Fibroblast of skin of abdomen (primary cell): ENCODE data around the gene ZNF664.
A peak's percentile ranks its signal among the peaks of the same experiment; 100 is the strongest.

Experiments
- DNase-seq: peaks from one replicate; pipeline ENCODE4 v3.0.0-alpha.2; 2013

Gene ZNF664

DNA sequence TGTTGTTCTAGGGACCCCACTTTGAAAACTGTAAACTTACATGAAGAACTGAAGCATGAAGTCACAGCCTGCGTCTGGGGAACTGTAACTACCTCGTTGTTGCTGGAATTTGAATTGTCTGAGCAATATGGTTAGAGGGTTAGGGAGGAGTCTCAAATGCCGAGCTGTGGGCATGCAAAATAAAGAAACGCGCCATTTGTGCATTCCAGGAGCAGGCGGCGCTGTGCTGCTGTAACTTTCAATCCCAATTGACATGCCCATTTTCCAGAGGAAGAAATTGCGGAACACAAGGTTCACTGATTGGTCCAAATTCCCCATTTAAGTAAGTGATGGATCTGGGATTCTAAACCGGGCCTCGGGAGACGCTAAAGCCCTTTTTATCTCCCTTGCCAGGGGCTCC is 61.3 kb downstream of the ZNF664 start:
- DNase-seq, result no peak

DNA sequence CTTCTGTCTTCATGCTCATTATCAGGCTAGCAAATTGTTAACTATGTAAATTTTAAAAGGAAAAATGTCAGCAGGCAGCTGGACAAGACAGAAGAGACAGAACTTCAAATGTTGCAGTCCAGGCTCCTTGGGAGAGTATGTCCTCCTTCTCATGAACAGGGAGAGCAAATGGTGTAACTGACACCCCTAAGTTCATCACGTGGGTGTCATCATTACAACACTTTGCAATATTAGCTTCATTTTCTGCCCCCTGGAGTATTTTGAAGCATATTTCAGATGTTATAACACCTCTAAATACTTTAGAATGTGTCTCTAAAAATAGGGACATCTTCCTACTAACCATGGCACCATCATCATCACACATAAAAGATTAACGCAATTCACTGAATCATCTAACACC is 62.1 kb downstream of the ZNF664 start:
- no peak for DNase-seq

DNA sequence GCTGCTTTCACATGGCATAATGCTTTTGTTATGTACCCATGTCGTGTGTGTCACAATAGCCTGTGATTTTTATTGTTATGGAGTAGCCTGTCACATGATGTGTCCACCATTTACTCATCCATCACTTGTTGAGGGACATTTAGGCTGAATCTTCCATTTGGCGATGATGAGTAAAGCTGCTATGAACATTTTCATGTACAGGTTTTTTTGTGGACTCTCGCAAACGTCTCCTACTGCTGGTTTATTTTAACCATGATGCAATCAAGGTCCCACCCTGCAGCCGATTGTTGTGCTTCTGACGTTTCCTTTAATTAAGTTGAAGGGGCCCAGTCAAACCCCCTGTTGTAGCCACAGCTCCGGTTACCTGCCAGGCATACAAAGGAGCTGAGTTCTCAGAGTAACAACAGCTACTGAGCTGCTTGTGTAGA is 63.2 kb downstream of the ZNF664 start:
- no peak for DNase-seq

DNA sequence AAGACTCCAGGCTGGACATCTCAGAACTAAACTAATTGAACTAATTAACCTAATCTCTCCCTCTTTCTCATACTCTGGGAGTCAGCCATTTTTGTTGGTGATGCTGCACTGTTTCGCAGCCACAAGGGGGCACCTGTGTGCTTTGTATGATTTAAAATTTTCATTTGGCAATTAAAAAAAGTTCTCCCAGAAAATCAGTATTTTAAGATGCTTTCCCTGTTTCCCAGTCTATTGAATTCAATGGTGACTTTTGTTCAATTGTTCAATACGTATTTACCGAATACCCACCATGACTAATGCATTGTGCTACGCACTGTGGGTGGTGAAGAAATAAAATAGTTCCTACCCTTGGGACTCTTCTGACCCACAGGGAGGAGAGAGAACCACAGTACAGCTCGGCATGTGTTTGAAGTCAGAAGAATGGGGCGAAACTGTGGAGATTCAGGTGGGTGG is 63.7 kb downstream of the ZNF664 start:
- DNase-seq, result peak; percentile 38

DNA sequence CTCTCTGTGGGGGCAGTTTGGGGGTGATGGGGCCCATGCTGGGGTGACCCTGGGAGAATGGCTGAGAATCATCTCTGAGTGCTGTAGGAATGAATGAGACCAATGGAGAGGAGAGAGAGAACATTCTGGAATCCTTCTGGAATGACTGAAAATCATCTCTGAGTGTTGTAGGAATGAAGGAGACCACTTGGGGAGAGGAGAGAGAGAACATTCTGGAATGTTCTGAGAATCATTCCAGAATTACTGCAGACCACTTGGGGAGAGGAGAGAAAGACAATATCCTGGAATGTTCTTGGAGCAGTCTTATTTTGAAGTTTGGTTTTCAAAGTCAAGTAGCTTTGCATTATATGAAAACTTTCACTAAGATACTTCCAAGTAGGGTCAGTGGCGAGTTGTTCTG is 64.3 kb downstream of the ZNF664 start:
- DNase-seq, result no peak

DNA sequence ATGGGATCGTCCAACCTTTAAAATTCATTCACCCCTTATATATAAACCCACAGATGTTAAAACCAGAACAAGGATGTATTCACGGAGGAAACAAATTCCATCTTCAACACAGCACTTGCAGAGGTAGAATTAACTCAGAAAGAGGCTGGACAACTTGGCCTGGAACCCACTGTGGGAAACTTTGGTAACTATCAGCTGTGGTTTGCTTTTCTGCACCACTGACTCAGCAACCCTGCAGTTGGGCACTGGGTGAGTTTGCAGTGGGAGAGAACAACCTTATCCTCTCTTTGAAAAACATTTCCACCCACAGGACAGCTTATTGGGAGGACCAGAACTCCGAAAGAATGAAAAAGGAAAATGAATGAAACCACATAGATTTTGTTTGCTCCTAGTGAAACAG is 66.3 kb downstream of the ZNF664 start:
- no peak for DNase-seq

DNA sequence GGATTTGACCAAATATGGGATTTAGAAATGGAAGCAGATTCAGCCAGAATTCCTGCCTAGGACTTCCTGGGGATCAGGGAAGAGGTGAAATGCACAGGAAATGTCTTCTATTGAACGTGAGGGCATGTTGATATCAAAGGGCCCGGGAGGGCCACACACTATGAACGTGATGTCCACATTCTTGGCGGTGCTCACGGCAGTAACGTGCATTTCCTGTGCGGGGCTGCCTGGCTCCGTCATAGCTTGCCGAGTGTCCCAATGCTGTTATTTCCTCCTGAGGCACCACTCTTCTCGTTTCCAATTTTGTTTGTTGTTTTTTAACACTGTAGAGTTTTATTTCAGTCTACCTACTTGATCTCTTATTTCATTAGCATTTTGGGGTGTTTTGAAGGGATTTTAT is 67.3 kb downstream of the ZNF664 start:
- DNase-seq, result no peak

DNA sequence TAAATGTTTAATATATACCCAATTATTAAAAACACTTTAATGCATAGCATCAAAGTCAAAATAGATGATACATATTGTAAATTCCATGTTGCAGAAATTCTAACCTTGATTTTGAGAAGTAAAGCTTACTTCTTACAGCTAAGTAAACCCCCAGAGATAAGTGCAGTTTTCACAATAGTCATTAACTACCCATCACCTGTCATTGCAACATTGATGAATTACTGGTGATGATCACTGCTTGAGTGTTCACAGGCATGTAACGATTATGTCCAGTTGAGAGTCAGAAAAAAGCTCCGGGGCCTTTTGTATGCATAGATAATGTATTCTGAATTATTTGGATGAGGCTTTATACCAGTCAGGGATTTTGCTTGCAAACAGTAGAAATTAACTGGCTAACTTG is 67.7 kb downstream of the ZNF664 start:
- no peak for DNase-seq

DNA sequence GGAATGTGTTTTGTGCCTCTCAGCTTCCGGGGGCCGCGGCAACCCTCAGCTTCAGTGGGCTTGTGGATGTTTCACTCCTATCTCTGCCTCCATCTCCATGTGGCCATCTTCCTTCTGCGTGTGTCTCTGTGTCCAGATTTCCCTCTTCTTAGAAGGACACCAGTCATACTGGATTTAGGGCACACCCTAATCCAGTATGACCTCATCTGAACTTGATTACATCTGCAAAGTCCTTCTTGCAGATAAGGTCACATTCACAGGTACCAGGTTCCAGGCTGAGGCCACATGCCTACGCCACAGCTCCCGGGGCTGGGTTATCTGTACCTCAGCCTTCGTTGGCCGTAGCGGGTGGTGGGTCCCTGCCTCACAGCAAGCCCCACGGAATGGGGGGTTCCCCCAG is 68.9 kb downstream of the ZNF664 start:
- DNase-seq, result no peak

DNA sequence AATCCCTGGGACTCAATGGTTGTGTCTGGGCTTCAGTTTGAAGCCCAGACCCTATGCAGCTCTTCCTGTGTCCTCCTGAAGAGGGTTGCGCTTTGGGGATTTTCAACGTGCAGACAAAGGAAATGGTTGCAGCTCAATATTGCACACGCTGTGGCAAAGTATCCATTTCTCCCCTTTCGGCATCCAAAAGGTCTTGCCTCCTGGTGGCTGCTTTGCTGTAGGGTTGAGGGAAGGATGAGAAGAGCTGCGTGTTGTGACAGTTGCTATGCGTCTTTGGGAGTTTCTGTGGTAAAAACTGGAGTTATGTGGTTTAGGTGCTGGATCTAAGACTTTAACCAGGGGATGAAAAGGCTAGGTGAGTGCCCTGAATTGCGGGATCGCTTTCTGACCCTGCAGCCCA is 71.0 kb downstream of the ZNF664 start:
- no peak for DNase-seq

DNA sequence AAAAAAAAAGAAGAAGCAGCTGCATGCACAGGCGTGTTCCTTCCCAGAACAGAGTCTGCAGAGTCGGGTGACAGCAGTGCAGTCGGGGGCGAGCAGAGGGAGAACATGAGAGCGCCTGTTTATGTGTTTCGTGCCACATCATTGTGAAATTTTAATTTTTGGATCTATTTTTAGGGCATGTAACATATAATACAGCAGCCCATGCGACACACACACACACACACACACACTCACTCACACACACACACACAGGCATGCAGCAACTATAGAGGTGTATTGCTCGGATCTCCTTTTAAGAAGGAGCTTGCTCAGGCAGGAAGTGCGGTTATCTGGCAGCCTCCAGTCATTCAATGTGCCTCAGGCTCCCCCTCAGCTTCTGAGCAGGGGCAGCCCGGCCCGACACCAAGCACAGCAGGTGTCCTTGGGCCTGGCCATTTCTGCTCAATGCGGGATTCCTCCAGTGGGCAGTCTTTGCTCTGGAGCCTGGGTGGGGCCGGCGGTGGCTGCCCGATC is 71.8 kb downstream of the ZNF664 start:
- DNase-seq, result no peak

DNA sequence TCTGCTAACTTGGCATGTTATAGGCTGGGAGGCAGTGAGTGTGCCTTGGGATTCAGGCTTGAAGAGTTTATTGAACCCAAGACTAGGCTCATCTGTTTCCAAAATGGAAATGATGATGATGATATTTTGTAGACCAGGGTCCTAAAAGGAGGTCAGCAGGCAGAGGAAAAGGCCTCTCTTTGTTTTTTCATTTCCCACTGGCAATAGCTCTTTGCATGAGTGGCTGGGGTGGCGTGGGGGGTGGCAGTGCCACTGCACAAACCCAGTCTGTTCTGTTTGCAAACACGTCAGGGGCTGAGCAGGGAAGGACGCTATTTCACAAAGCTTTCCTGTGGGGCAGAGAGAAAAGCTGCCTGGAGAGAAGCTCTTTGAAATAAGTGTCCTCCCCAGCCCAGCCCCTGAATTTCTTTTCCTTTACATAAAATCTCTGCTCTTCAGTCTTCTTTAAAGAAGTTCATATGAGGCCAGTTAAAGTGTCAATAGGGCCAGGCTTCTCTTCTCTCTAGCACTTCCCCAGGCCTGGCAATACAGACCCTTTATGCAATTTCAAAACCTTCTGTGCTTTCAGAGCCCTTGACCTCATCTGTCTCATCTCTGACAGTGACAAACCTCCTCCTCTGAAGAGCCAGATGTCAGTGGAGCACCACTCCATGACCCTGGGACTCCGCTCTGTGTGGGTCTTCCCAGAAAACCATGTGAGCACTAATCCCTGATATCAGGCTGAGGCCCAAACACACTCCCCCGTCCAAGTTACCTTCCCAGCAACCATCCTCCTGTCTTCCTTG is 72.8 kb downstream of the ZNF664 start:
- DNase-seq, result no peak

DNA sequence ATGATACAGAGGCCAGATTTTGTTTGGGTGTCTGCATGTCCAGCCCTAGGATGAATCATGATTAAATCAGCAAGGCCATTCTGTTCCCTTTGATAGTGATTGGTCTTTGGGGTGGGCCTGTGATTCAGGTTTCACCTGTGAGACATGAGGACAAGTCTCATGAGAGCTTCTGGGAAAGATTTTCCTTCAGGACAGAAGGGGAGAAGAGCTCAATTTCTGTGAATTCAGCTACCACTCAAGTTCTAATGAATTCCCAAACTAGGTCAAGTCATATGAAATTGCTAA is 73.4 kb downstream of the ZNF664 start:
- no peak for DNase-seq

DNA sequence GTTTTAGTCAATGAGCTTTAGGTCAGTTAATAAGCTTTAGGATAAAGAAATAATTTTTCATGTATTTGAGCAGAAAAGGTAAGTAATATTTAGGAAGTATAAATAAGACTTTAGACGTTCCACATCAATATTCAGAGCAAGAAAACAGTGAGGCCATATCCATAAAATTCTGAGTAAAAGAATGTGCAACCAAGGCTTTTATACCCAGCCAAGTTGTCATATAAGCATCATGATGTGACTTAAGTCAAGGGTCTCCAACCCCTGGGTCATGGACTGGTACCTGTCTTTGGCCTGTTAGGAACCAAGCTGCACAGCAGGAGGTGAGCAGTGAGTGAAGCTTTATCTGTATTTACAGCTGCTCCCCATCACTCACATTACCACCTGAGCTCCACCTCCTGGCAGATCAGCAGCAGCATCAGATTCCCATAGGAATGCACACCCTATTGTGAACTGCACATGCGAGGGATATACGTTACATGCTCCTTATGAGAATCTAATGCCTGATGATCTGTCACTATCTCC is 74.1 kb downstream of the ZNF664 start:
- DNase-seq, result no peak

DNA sequence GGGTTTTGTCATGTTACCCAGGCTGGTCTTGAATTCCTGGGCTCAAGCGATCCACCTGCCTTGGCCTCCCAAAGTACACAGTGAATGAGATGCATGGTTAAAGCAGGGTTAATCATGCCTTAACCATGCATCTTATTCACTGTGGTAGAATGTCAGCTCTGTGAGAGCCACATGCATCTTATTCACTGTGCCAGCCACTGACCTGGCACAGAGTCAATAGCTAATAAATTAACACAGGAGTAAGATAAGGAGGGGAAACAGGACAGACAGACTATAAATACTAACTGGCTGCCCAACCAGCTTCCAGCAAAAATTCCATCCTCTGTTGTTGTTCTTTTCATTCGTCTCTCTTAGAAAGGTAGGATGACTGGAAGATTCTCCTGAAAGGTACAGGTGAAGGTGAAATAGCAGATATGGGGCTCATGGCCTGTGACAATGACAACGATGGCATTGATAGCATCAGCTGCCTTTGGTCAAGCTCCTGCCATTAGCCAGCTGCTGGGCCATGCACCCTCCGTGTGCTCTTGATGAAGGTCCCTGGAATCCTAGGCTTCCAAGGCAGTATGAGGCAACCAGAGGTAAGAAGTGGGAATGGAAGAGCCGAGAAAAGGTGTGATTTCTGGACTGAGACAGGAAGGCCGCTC is 76.6 kb downstream of the ZNF664 start:
- DNase-seq, result no peak

DNA sequence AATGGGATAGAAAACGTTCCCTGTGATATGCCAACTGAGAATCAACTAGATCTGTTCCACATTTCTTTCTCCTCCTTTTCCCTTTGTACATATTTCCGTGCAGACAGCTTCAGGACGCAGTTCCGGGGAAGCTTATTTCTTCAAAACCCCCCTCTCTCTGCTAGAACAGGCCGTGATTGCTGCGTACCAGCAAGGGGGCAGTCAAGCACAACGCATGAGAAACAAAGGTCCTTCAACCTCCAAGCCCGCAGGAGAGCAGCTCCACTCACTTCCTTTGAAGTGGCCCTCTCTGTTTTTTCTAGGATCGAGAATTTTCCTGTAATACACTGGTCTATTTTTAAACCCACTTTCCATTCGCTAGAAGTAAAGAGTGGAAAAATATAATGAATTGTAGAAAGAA is 80.8 kb downstream of the ZNF664 start:
- peak; percentile 83 for DNase-seq

DNA sequence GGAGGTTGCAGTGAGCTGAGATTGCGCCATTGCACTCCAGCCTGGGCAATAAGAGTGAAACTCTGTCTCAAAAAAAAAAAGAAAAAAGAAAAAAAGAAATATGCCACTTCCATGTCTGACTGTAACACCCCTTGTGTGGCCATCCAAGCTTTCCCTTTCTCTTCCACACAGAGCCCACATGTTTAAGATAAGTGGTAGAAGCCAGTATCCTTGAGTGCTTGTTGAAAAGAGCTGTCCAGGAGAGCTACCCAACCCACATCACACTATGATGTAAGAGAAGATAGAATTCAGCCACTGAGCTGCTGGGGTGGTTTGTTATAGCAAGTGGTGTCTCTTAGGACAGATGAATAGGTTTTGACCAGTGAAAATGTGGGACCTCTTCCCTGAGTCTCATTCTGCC is 82.1 kb downstream of the ZNF664 start:
- DNase-seq, result no peak

DNA sequence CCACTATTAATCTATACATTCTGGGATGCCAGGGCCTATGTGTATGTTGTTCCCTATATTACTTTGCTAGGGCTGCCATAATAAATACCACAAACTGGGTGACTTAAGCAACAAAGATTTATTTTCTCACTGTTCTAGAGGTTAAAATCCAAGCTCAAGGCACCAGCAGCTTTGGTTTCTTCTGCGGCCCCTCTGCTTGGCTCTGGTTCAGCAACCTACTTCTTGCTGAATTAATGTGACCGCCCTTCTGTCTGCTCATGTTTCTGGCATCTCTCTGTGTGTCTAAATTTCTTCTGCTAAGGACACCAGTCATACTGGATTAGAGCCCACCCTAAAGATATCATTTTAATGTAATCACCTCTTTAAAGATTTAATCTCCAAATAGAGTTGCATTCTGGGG is 84.7 kb downstream of the ZNF664 start:
- DNase-seq, result peak; percentile 55

DNA sequence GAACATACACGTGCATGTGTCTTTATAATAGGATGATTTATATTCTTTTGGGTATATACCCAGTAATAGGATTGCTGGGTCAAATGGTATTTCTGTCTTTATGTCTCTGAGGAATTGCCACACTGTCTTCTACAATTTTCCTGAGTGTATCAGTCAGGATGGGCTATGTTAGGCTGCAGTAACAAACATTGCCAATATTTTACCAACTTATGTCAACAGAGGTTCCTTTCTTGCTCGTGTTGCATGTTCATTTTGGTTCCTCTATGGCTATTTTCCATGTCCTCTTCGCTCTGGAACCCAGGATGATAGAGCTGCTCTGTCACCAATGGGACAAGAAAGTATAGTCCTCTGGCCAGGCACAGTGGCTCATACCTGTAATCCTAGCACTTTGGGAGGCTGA is 86.7 kb downstream of the ZNF664 start:
- DNase-seq, result no peak
